Smooth muscle cell (in vitro differentiated cells): ENCODE results near the gene SCFD1. TPM values are rescaled to one million over a fixed set of nuclear protein-coding genes. Genes with fewer than 3 reads are reported as not detected.

Experiments used
- DNase-seq: peaks from one replicate; lab custom pipeline; 2025; ENCODE audit not compliant: unreplicated experiment; lab: John Stamatoyannopoulos, UW
- H2AFZ ChIP-seq: fragments of 200-600 bp; sonication (generic); 2 replicates; pipeline ENCODE4 v1.6.0; 2016; ENCODE audit warnings: antibody characterized with exemption, low read depth, mild to moderate bottlenecking
- H3F3A ChIP-seq: fragments of 200-600 bp; sonication (generic); 2 replicates; pipeline ENCODE4 v1.6.0; 2017; ENCODE audit warnings: antibody characterized with exemption, low read depth
- H3K27ac ChIP-seq: fragments of 200-600 bp; sonication (generic); 2 replicates; pipeline ENCODE4 v1.5.1; 2016; ENCODE audit warnings: low read depth, mild to moderate bottlenecking
- H3K27me3 ChIP-seq: fragments of 200-600 bp; sonication (generic); 2 replicates; pipeline ENCODE4 v1.6.1; 2016; ENCODE audit warnings: low read depth, mild to moderate bottlenecking
- H3K36me3 ChIP-seq: fragments of 200-600 bp; sonication (generic); 2 replicates; pipeline ENCODE4 v1.5.1; 2016; ENCODE audit warnings: low read depth
- H3K4me1 ChIP-seq: fragments of 200-600 bp; sonication (generic); 2 replicates; pipeline ENCODE4 v1.5.1; 2016; ENCODE audit warnings: low read depth
- H3K4me2 ChIP-seq: fragments of 200-600 bp; sonication (generic); 2 replicates; pipeline ENCODE4 v1.6.0; 2016; ENCODE audit warnings: mild to moderate bottlenecking
- H3K4me3 ChIP-seq: fragments of 200-600 bp; sonication (generic); 2 replicates; pipeline ENCODE4 v1.5.1; 2016; ENCODE audit warnings: mild to moderate bottlenecking
- H3K79me2 ChIP-seq: fragments of 200-600 bp; sonication (generic); 2 replicates; pipeline ENCODE4 v1.6.0; 2016; ENCODE audit warnings: low read depth, mild to moderate bottlenecking
- H3K9ac ChIP-seq: fragments of 200-600 bp; sonication (generic); 2 replicates; pipeline ENCODE4 v1.6.0; 2016; ENCODE audit warnings: low read depth
- H3K9me3 ChIP-seq: fragments of 200-600 bp; sonication (generic); replicated peaks from 2 replicates; pipeline ENCODE4 v1.5.1; 2016; ENCODE audit warnings: low read depth
- H4K20me1 ChIP-seq: fragments of 200-600 bp; sonication (generic); 2 replicates; pipeline ENCODE4 v1.6.0; 2016; ENCODE audit warnings: low read depth
- CTCF ChIP-seq: fragments of 200-600 bp; sonication (generic); IDR thresholded peaks from 2 replicates; pipeline ENCODE4 v1.5.1; 2017; ENCODE audit warnings: borderline replicate concordance, mild to moderate bottlenecking, antibody characterized with exemption; ENCODE audit not compliant: insufficient read depth, poor library complexity, severe bottlenecking
- WGBS: methylation state at CpG from one replicate; pipeline ENCODE4 v1.1.7; 2016; ENCODE audit warnings: low lambda C conversion rate; 5-methylcytosine and 5-hydroxymethylcytosine counted together
- polyA plus RNA-seq: library from polyadenylated mRNA; unstranded; fragments of >200 nt; fragmentation: Nextera tagmentation; extraction: Ambion mirVana; gene quantifications from 2 replicates; pipeline ENCODE4 v1.2.1, GENCODE V29; 2016
- total RNA-seq: library from RNA; depleted of rRNA; stranded (reverse); fragments of >200 nt; gene quantifications from 2 replicates; pipeline ENCODE4 v1.2.3, GENCODE V29; 2014

Gene SCFD1
- total and polyA plus RNA-seq, 2 experiments from 2014 or later = 88.3 to 102 TPM

- peak overlapping the region; percentile 97 for H2AFZ ChIP-seq
- peaks cover 2% of the 10 kb centered on the region for H3K36me3 ChIP-seq
- WGBS = 24% methylated on average over 17 of the region's 17 CpGs
- no peaks in the 10 kb centered on the region for H3K9me3 ChIP-seq
- TF ChIP-seq CTCF = no peak
- H4K20me1 ChIP-seq = peaks cover 24% of the 10 kb centered on the region
- peak overlapping the region; percentile 92 for H3K27ac ChIP-seq
- H3K9ac ChIP-seq = peak overlapping the region; percentile 93
- no peaks in the 10 kb centered on the region for H3K27me3 ChIP-seq
- H3K79me2 ChIP-seq = peaks cover 41% of the 10 kb centered on the region
- H3K4me3 ChIP-seq = peak overlapping the region; percentile 82
- H3K4me2 ChIP-seq = peak overlapping the region; percentile 97
- no peak for DNase-seq
- H3F3A ChIP-seq = peaks cover 4% of the 10 kb centered on the region
- H3K4me1 ChIP-seq = peaks cover 12% of the 10 kb centered on the region
These were observed 672 bp upstream of the SCFD1 start for GRCh38 chr14:30621354-30621939.

GRCh38 chr14:30623412-30624131 is 1.5 kb downstream of the SCFD1 start:
- Histone ChIP-seq H3K4me1 (peaks cover 12% of the 10 kb centered on the region), H3K27me3 (no peaks in the 10 kb centered on the region), H3F3A (peaks cover 4% of the 10 kb centered on the region), H2AFZ (no peak overlapping the region), H3K9ac (peak overlapping the region; percentile 93), H3K4me3 (peak overlapping the region; percentile 82), H3K9me3 (no peaks in the 10 kb centered on the region), H3K36me3 (no peaks in the 10 kb centered on the region), H4K20me1 (peaks cover 45% of the 10 kb centered on the region), H3K4me2 (peak overlapping the region; percentile 97), H3K27ac (no peak overlapping the region), H3K79me2 (peaks cover 60% of the 10 kb centered on the region)
- 84% methylated on average over 7 of the region's 7 CpGs for WGBS
- no peak for DNase-seq
- TF ChIP-seq CTCF = no peak

- H3K27me3 ChIP-seq = no peaks in the 10 kb centered on the region
- H3K9me3 ChIP-seq = no peaks in the 10 kb centered on the region
- WGBS = over 99% methylated on average over 5 of the region's 5 CpGs
- H3K79me2 ChIP-seq = peaks cover 66% of the 10 kb centered on the region
- H3K36me3 ChIP-seq = no peaks in the 10 kb centered on the region
- H2AFZ ChIP-seq = no peak overlapping the region
- peaks cover 12% of the 10 kb centered on the region for H3K4me1 ChIP-seq
- TF ChIP-seq CTCF = no peak
- H3K9ac ChIP-seq = no peak overlapping the region
- H3F3A ChIP-seq = peaks cover 4% of the 10 kb centered on the region
- peaks cover 50% of the 10 kb centered on the region for H4K20me1 ChIP-seq
- no peak for DNase-seq
- H3K4me2 ChIP-seq = peak overlapping the region; percentile 97
- H3K27ac ChIP-seq = no peak overlapping the region
- H3K4me3 ChIP-seq = peak overlapping the region; percentile 82
These were observed 2.0 kb downstream of the SCFD1 start for GRCh38 chr14:30624132-30624423.
